ENCODE data around the gene TMEM106A. TPM values are rescaled to one million over a fixed set of nuclear protein-coding genes. Genes with fewer than 3 reads are reported as not detected.

The TMEM106A gene
- total RNA-seq, 1 experiment from 2014 or later, result 3.5 TPM

GRCh38 chr17:43175213-43176118 is 36.2 kb upstream of the TMEM106A start:
- Histone ChIP-seq H2AFZ (ENCODE audit: low read depth, low read length, poor library complexity, severe bottlenecking) (no peak overlapping the region), H3K4me2 (ENCODE audit: low read length) (no peak overlapping the region), H3K9me2 (ENCODE audit: insufficient read depth) (no peaks in the 10 kb centered on the region), H3K4me1 (ENCODE audit: control insufficient read depth in 1 of 2, insufficient read depth in 2 of 2, low read length in 2 of 2) (peaks cover 3 to 15% of the 10 kb centered on the region in 2 experiments), H3K27me3 (ENCODE audit: insufficient read depth, low read length) (no peaks in the 10 kb centered on the region), H3K4me3 (replicated peaks in 1 of 2; ENCODE audit: low read depth in 1 of 2, low read length in 2 of 2) (no peak overlapping the region), H3K27ac (ENCODE audit: low read depth, low read length) (no peak overlapping the region), H3K79me2 (ENCODE audit: insufficient read depth, low read length) (peaks cover 23% of the 10 kb centered on the region), H3K9ac (ENCODE audit: low read length) (no peak overlapping the region), H3K36me3 (ENCODE audit: control insufficient read depth in 1 of 2, insufficient read depth in 2 of 2, low read length in 2 of 2) (peaks cover 12 to 19% of the 10 kb centered on the region in 2 experiments; a peak in 3 of 4 replicates), H4K20me1 (ENCODE audit: insufficient read depth) (no peaks in the 10 kb centered on the region), H3K9me3 (ENCODE audit: control insufficient read depth in 1 of 2, insufficient read depth in 1 of 2, low read depth in 1 of 2, low read length in 2 of 2) (no peaks in the 10 kb centered on the region)
- no peak for TF ChIP-seq SP1 (IDR thresholded peaks at IDR 0.05; ENCODE audit: low read depth)
- TF ChIP-seq SRF (IDR thresholded peaks at IDR 0.05; ENCODE audit: low read depth), result no peak
- no peak for TF ChIP-seq EZH2phosphoT487 (IDR thresholded peaks at IDR 0.05; ENCODE audit: borderline replicate concordance)
- TF ChIP-seq MAX (IDR thresholded peaks at IDR 0.05), result no peak
- no peak for TF ChIP-seq CBX3 (IDR thresholded peaks at IDR 0.05; ENCODE audit: low read depth)
- TF ChIP-seq JUND (IDR thresholded peaks at IDR 0.05), result no peak
- CTCF ChIA-PET, result no interaction called here
- no peak for DNase-seq (ENCODE audit: low read depth, low spot score)
- BruUV-seq (replicated peaks), result no TSS peak
- intact Hi-C loops (cut with micrococcal nuclease), result no loop called here
- RAD21 ChIA-PET (ENCODE audit: low non-redundant PET in 1 of 2, low total read pairs in 2 of 2, uncharacterized antibody in 2 of 2, unreplicated experiment in 2 of 2), result no interaction called here
- ATAC-seq, result no peak
- POLR2A ChIA-PET, result no interaction called here

- ChIA-PET CTCF (no interaction called here), RAD21 (ENCODE audit: low non-redundant PET in 1 of 2, low total read pairs in 2 of 2, uncharacterized antibody in 2 of 2, unreplicated experiment in 2 of 2) (no interaction called here), POLR2A (no interaction called here)
- Histone ChIP-seq H3K79me2 (ENCODE audit: insufficient read depth, low read length) (peaks cover 23% of the 10 kb centered on the region), H3K36me3 (ENCODE audit: control insufficient read depth in 1 of 2, insufficient read depth in 2 of 2, low read length in 2 of 2) (peaks cover 12 to 23% of the 10 kb centered on the region in 2 experiments; a peak in 3 of 4 replicates), H2AFZ (ENCODE audit: low read depth, low read length, poor library complexity, severe bottlenecking) (no peak overlapping the region), H3K27me3 (ENCODE audit: insufficient read depth, low read length) (no peaks in the 10 kb centered on the region), H3K4me1 (ENCODE audit: control insufficient read depth in 1 of 2, insufficient read depth in 2 of 2, low read length in 2 of 2) (peaks cover 3 to 12% of the 10 kb centered on the region in 2 experiments), H3K27ac (ENCODE audit: low read depth, low read length) (no peak overlapping the region), H3K4me3 (replicated peaks in 1 of 2; ENCODE audit: low read depth in 1 of 2, low read length in 2 of 2) (no peak overlapping the region), H3K9me2 (ENCODE audit: insufficient read depth) (no peaks in the 10 kb centered on the region), H4K20me1 (ENCODE audit: insufficient read depth) (no peaks in the 10 kb centered on the region), H3K4me2 (ENCODE audit: low read length) (no peak overlapping the region), H3K9ac (ENCODE audit: low read length) (no peak overlapping the region), H3K9me3 (ENCODE audit: control insufficient read depth in 1 of 2, insufficient read depth in 1 of 2, low read depth in 1 of 2, low read length in 2 of 2) (no peaks in the 10 kb centered on the region)
- no TSS peak for BruUV-seq (replicated peaks)
- ATAC-seq, result no peak
- intact Hi-C loops (cut with micrococcal nuclease), result no loop called here
- TF ChIP-seq SRF (IDR thresholded peaks at IDR 0.05; ENCODE audit: low read depth) (no peak), TCF7L2 (IDR thresholded peaks at IDR 0.05; ENCODE audit: borderline replicate concordance, extremely low read depth, insufficient read depth, insufficient read length) (no peak), CTCF (IDR thresholded peaks at IDR 0.05 in 2 of 3, conservative IDR thresholded peaks at IDR 0.05 in 1 of 3; ENCODE audit: borderline replicate concordance in 1 of 3, insufficient read depth in 1 of 3, low read depth in 2 of 3, low read length in 2 of 3) (no peak), ZNF274 (IDR thresholded peaks at IDR 0.05; ENCODE audit: low read depth, low read length) (no peak), ATF3 (IDR thresholded peaks at IDR 0.05) (no peak), RAD21 (IDR thresholded peaks at IDR 0.05; ENCODE audit: low read depth) (no peak), CEBPB (IDR thresholded peaks at IDR 0.05; ENCODE audit: low read depth) (no peak), EZH2phosphoT487 (IDR thresholded peaks at IDR 0.05; ENCODE audit: borderline replicate concordance) (no peak), CBX3 (IDR thresholded peaks at IDR 0.05; ENCODE audit: low read depth) (no peak), EZH2 (IDR thresholded peaks at IDR 0.05) (no peak), ZFX (IDR thresholded peaks at IDR 0.05) (no peak)
- no peak for DNase-seq (ENCODE audit: low read depth, low spot score)
Observed at GRCh38 chr17:43176119-43176570, 35.5 kb upstream of the TMEM106A start.

All from HCT116 (cell line).